Activated T-cell treated with anti-CD3 and anti-CD28 coated beads for 48 hours (primary cell): Measurements from ENCODE around the gene SERPINA9.
A peak's percentile ranks its signal among the peaks of the same experiment; 100 is the strongest.
"Not testable (repeated sequence)": the region's sequence is repeated elsewhere in the genome, so short reads cannot be mapped to it uniquely, and the experiment has no call there.

Source experiments
- DNase-seq: peaks from one replicate; pipeline ENCODE4 v3.0.0-alpha.2; 2020; ENCODE audit warnings: low read depth

Gene SERPINA9

GRCh38 chr14:94486883-94487282 is 10.9 kb upstream of the SERPINA9 start:
- no peak for DNase-seq

- DNase-seq: peak; percentile 36
Measured at GRCh38 chr14:94485944-94486841, 10.2 kb upstream of the SERPINA9 start.

- no peak for DNase-seq
Measured at GRCh38 chr14:94484481-94484880, 8.5 kb upstream of the SERPINA9 start.

GRCh38 chr14:94483729-94484275 is 7.8 kb upstream of the SERPINA9 start:
- DNase-seq: no peak

- DNase-seq: no peak
Measured at GRCh38 chr14:94483071-94483451, 7.1 kb upstream of the SERPINA9 start.

GRCh38 chr14:94482132-94483070 is 6.4 kb upstream of the SERPINA9 start:
- not testable (repeated sequence) for DNase-seq

GRCh38 chr14:94481468-94482131 is 5.6 kb upstream of the SERPINA9 start:
- DNase-seq: no peak

- no peak for DNase-seq
Measured at GRCh38 chr14:94480809-94481208, 4.8 kb upstream of the SERPINA9 start.

- DNase-seq: no peak
Measured at GRCh38 chr14:94478420-94478819, 2.4 kb upstream of the SERPINA9 start.

GRCh38 chr14:94474581-94475031 is 1.4 kb downstream of the SERPINA9 start:
- no peak for DNase-seq

- DNase-seq: no peak
Measured at GRCh38 chr14:94473666-94474410, 2.2 kb downstream of the SERPINA9 start.

- no peak for DNase-seq
Measured at GRCh38 chr14:94472842-94473241, 3.2 kb downstream of the SERPINA9 start.

GRCh38 chr14:94471045-94471444 is 5.0 kb downstream of the SERPINA9 start:
- no peak for DNase-seq

GRCh38 chr14:94470311-94470710 is 5.7 kb downstream of the SERPINA9 start:
- DNase-seq: no peak

- no peak for DNase-seq
Measured at GRCh38 chr14:94469261-94469660, 6.7 kb downstream of the SERPINA9 start.

- no peak for DNase-seq
Measured at GRCh38 chr14:94467728-94468520, 8.1 kb downstream of the SERPINA9 start.

- DNase-seq: no peak
Measured at GRCh38 chr14:94466706-94467370, 9.2 kb downstream of the SERPINA9 start.

GRCh38 chr14:94465042-94465441 is 11.0 kb downstream of the SERPINA9 start:
- no peak for DNase-seq

- DNase-seq: no peak
Measured at GRCh38 chr14:94464290-94464689, 11.7 kb downstream of the SERPINA9 start.
